HCT116 (cell line): ENCODE results near the gene CHCHD5. TPM values are rescaled to one million over a fixed set of nuclear protein-coding genes. Genes with fewer than 3 reads are reported as not detected.

ENCODE experiments used
- ATAC-seq: fragments of 200-7000 bp; cut with Tn5 transposase; 2 replicates; pipeline ENCODE4 v1.9.1; 2020; ENCODE audit warnings: mild to moderate bottlenecking, moderate library complexity
- BruUV-seq: library from RNA; stranded (reverse); fragments of 400-500 nt; replicated peaks from 2 replicates; lab custom pipeline; 2021; lab: Mats Ljungman, UMichigan
- CTCF ChIA-PET: fragments of 300-600 bp; sonication (Branson Sonifier 250); formaldehyde crosslinking; loops from one replicate; lab custom pipeline; 2021; ENCODE audit warnings: antibody characterized with exemption; lab: Charles Lee
- POLR2A ChIA-PET: fragments of 300-600, 350-600 bp; sonication (Branson Sonifier 250); formaldehyde crosslinking; loops from one replicate; lab custom pipeline; 2021; ENCODE audit warnings: antibody characterized with exemption; lab: Charles Lee
- RAD21 ChIA-PET, 2 experiments: fragments of 300-600 bp; sonication (Branson Sonifier 250); formaldehyde crosslinking; loops; one replicate each; lab custom pipeline; 2023; ENCODE audit warnings: low total read pairs in 2 of 2; ENCODE audit not compliant: uncharacterized antibody in 2 of 2, unreplicated experiment in 2 of 2, low non-redundant PET in 1 of 2; lab: Charles Lee
- DNase-seq: peaks from one replicate; pipeline ENCODE4 v3.0.0-alpha.2; 2010; ENCODE audit warnings: low read depth, low spot score
- H2AFZ ChIP-seq: fragments of 200-600 bp; shearing (Covaris generic), sonication (generic); 2 replicates; pipeline ENCODE4 v1.6.1; 2017; ENCODE audit warnings: low read depth, mixed run types, mixed read lengths, antibody characterized with exemption, low read length; ENCODE audit not compliant: poor library complexity, severe bottlenecking
- H3K27ac ChIP-seq: 2 replicates; pipeline ENCODE4 v1.5.1; 2012; ENCODE audit warnings: low read depth, low read length
- H3K27me3 ChIP-seq: fragments of 200-600 bp; sonication (generic); 2 replicates; pipeline ENCODE4 v1.6.1; 2016; ENCODE audit warnings: mixed run types, low read length, mixed read lengths; ENCODE audit not compliant: insufficient read depth
- H3K36me3 ChIP-seq, 2 experiments: fragments of 200-500 bp in 1 of 2; fragments of 200-600 bp in 1 of 2; sonication (Bioruptor generic) in 1 of 2; sonication (generic) in 1 of 2; 2 replicates each; pipeline versions ENCODE4 v1.5.1 to v1.6.1; 2014 to 2016; ENCODE audit warnings: low read length in 2 of 2, inconsistent platforms in 1 of 2, mixed read lengths in 1 of 2, mixed run types in 1 of 2; ENCODE audit not compliant: insufficient read depth in 2 of 2, control insufficient read depth in 1 of 2
- H3K4me1 ChIP-seq, 2 experiments: fragments of 200-600 bp in 1 of 2; sonication (generic) in 1 of 2; 2 replicates each; pipeline versions ENCODE4 v1.5.1 to v1.6.1; 2012 to 2017; ENCODE audit warnings: low read length in 2 of 2, inconsistent platforms in 1 of 2, mild to moderate bottlenecking in 1 of 2, mixed read lengths in 1 of 2, mixed run types in 1 of 2, moderate library complexity in 1 of 2; ENCODE audit not compliant: insufficient read depth in 2 of 2, control insufficient read depth in 1 of 2
- H3K4me2 ChIP-seq: fragments of 200-600 bp; sonication (generic); 2 replicates; pipeline ENCODE4 v1.6.1; 2017; ENCODE audit warnings: mixed run types, low read length, mixed read lengths
- H3K4me3 ChIP-seq, 2 experiments: fragments of 200-600 bp in 1 of 2; sonication (generic) in 1 of 2; replicated peaks in 1 of 2; 2 replicates each; pipeline ENCODE4 v1.5.1; 2011 to 2016; ENCODE audit warnings: low read length in 2 of 2, control low read depth in 1 of 2, low read depth in 1 of 2, mild to moderate bottlenecking in 1 of 2, mixed read lengths in 1 of 2, mixed run types in 1 of 2
- H3K79me2 ChIP-seq: fragments of 200-600 bp; sonication (generic); 2 replicates; pipeline ENCODE4 v1.6.1; 2017; ENCODE audit warnings: mild to moderate bottlenecking, mixed run types, low read length, moderate library complexity, mixed read lengths; ENCODE audit not compliant: insufficient read depth
- H3K9ac ChIP-seq: fragments of 200-600 bp; sonication (generic); 2 replicates; pipeline ENCODE4 v1.6.1; 2016; ENCODE audit warnings: low read length, mixed read lengths
- H3K9me2 ChIP-seq: fragments of 200-600 bp; sonication (generic), shearing (Covaris generic); 2 replicates; pipeline ENCODE4 v1.6.1; 2017; ENCODE audit warnings: mixed run types, mild to moderate bottlenecking, moderate library complexity; ENCODE audit not compliant: insufficient read depth
- H3K9me3 ChIP-seq, 2 experiments: fragments of 200-500 bp in 1 of 2; fragments of 200-600 bp in 1 of 2; sonication (Bioruptor generic) in 1 of 2; sonication (generic) in 1 of 2; 2 replicates each; pipeline ENCODE4 v1.6.1; 2014 to 2017; ENCODE audit warnings: low read length in 2 of 2, mixed read lengths in 2 of 2, inconsistent platforms in 1 of 2, low read depth in 1 of 2, mild to moderate bottlenecking in 1 of 2, mixed run types in 1 of 2, moderate library complexity in 1 of 2; ENCODE audit not compliant: control insufficient read depth in 1 of 2, insufficient read depth in 1 of 2
- H4K20me1 ChIP-seq: fragments of 200-600 bp; sonication (generic), shearing (Covaris generic); 2 replicates; pipeline ENCODE4 v1.6.1; 2017; ENCODE audit warnings: mixed run types, mild to moderate bottlenecking, moderate library complexity; ENCODE audit not compliant: insufficient read depth
- ATF3 ChIP-seq: IDR thresholded peaks from 2 replicates; pipeline ENCODE4 v1.6.1; 2012
- CEBPB ChIP-seq: IDR thresholded peaks from 2 replicates; pipeline ENCODE4 v1.6.1; 2012; ENCODE audit warnings: low read depth
- CTCF ChIP-seq, 3 experiments: fragments of 200-600 bp in 1 of 3; sonication (generic) in 1 of 3; IDR thresholded peaks in 2 of 3; conservative IDR thresholded peaks in 1 of 3; 2 replicates each; pipeline ENCODE4 v1.5.1; 2012 to 2017; ENCODE audit warnings: low read depth in 2 of 3, low read length in 2 of 3, antibody characterized with exemption in 1 of 3, borderline replicate concordance in 1 of 3, control low read depth in 1 of 3, mild to moderate bottlenecking in 1 of 3, mixed read lengths in 1 of 3, mixed run types in 1 of 3, moderate library complexity in 1 of 3; ENCODE audit not compliant: insufficient read depth in 1 of 3
- EGR1 ChIP-seq: IDR thresholded peaks from 2 replicates; pipeline ENCODE4 v1.6.1; 2012; ENCODE audit warnings: low read depth
- EZH2phosphoT487 ChIP-seq: fragments of 200-600 bp; IDR thresholded peaks from 2 replicates; pipeline ENCODE4 v1.6.1; 2018; ENCODE audit warnings: antibody characterized with exemption, borderline replicate concordance
- MAX ChIP-seq: IDR thresholded peaks from 2 replicates; pipeline ENCODE4 v1.6.1; 2012
- POLR2A ChIP-seq: IDR thresholded peaks from 2 replicates; pipeline ENCODE4 v1.7.0; 2011; ENCODE audit warnings: borderline replicate concordance; ENCODE audit not compliant: insufficient read depth, insufficient read length; ENCODE audit errors: extremely low read depth
- POLR2AphosphoS5 ChIP-seq: IDR thresholded peaks from 2 replicates; pipeline ENCODE4 v1.6.1; 2011; ENCODE audit warnings: mild to moderate bottlenecking, low read depth, low read length, moderate library complexity
- REST ChIP-seq: IDR thresholded peaks from 2 replicates; pipeline ENCODE4 v1.6.1; 2012; ENCODE audit warnings: low read depth
- SIN3A ChIP-seq: IDR thresholded peaks from 2 replicates; pipeline ENCODE4 v1.6.1; 2012; ENCODE audit warnings: low read depth
- SP1 ChIP-seq: IDR thresholded peaks from 2 replicates; pipeline ENCODE4 v1.6.1; 2012; ENCODE audit warnings: low read depth
- TCF7L2 ChIP-seq: IDR thresholded peaks from 2 replicates; pipeline ENCODE4 v1.7.0; 2011; ENCODE audit warnings: borderline replicate concordance, inconsistent platforms; ENCODE audit not compliant: insufficient read depth, insufficient read length; ENCODE audit errors: extremely low read depth
- ZNF274 ChIP-seq: fragments of 200-500 bp; sonication (Bioruptor generic); IDR thresholded peaks from 2 replicates; pipeline ENCODE4 v1.6.1; 2014; ENCODE audit warnings: mild to moderate bottlenecking, low read depth, low read length, inconsistent platforms
- intact Hi-C: fragments of 100-400 bp; cut with micrococcal nuclease; formaldehyde crosslinking; loops from 2 replicates; pipeline ENCODE4 v1.10.0; 2022
- total RNA-seq: library from RNA; stranded (reverse); gene quantifications from one replicate; pipeline ENCODE4 v1.2.1, GENCODE V29; 2021; ENCODE audit not compliant: unreplicated experiment

CHCHD5 gene
- total RNA-seq, 1 experiment from 2014 or later = 49.8 TPM

- no peaks in the 10 kb centered on the region for H3K79me2 ChIP-seq
- peaks cover 3 to 12% of the 10 kb centered on the region in 2 experiments; a peak in 3 of 4 replicates for H3K4me1 ChIP-seq
- H3K9me2 ChIP-seq = no peaks in the 10 kb centered on the region
- POLR2A ChIA-PET = no interaction called here
- no peak overlapping the region for H3K4me2 ChIP-seq
- DNase-seq = no peak
- no peak overlapping the region for H3K27ac ChIP-seq
- H2AFZ ChIP-seq = no peak overlapping the region
- H4K20me1 ChIP-seq = no peaks in the 10 kb centered on the region
- H3K9ac ChIP-seq = no peak overlapping the region
- no peaks in the 10 kb centered on the region for H3K36me3 ChIP-seq
- TF ChIP-seq EZH2phosphoT487 = no peak
- TF ChIP-seq MAX = no peak
- TF ChIP-seq ZNF274 = no peak
- no peak for TF ChIP-seq REST
- no peak for TF ChIP-seq ATF3
- no peak for TF ChIP-seq POLR2A
- no peak for TF ChIP-seq CTCF (IDR thresholded peaks at IDR 0.05 in 2 of 3, conservative IDR thresholded peaks at IDR 0.05 in 1 of 3; ENCODE audit: borderline replicate concordance in 1 of 3, insufficient read depth in 1 of 3, low read depth in 2 of 3, low read length in 2 of 3)
- TF ChIP-seq TCF7L2 = no peak
- no peak for TF ChIP-seq CEBPB
- no peak for TF ChIP-seq SIN3A
- TF ChIP-seq SP1 = no peak
- no peak for TF ChIP-seq POLR2AphosphoS5
- no peak for TF ChIP-seq EGR1
- TF ChIP-seq, all 23 proteins: peak for 0
- RAD21 ChIA-PET = interaction anchor here (1.4 to 3.1 kb wide), 2 partner anchors 124 to 125 kb away, joined by 4 to 17 read pairs; no protein-coding TSS in a partner anchor
- intact Hi-C loops = loop anchor here (5.0 kb wide), 1 partner anchor 286 kb away; no protein-coding TSS in a partner anchor
- Histone ChIP-seq H3K9me3 (peaks cover 0 to 3% of the 10 kb centered on the region in 2 experiments; a peak in 1 of 4 replicates), H3K27me3 (no peaks in the 10 kb centered on the region), H3K4me3 (no peak overlapping the region)
- no peak for ATAC-seq
- CTCF ChIA-PET = interaction anchor here (7.0 kb wide), 1 partner anchor 124 kb away, joined by 71 read pairs; no protein-coding TSS in a partner anchor
- no TSS peak for BruUV-seq
These were observed 17.3 kb downstream of the CHCHD5 start for GRCh38 chr2:112601754-112602153.
